GM21515 (cell line): ENCODE data around the gene LTBR.

Experiments used
- ATAC-seq: cut with Tn5 transposase; IDR thresholded peaks from one replicate; pipeline ENCODE4 v1.9.1; 2021; ENCODE audit not compliant: unreplicated experiment

Gene LTBR

GRCh38 chr12:6382371-6382770 lies 1.6 kb upstream of the LTBR start:
- no peak for ATAC-seq

DNA sequence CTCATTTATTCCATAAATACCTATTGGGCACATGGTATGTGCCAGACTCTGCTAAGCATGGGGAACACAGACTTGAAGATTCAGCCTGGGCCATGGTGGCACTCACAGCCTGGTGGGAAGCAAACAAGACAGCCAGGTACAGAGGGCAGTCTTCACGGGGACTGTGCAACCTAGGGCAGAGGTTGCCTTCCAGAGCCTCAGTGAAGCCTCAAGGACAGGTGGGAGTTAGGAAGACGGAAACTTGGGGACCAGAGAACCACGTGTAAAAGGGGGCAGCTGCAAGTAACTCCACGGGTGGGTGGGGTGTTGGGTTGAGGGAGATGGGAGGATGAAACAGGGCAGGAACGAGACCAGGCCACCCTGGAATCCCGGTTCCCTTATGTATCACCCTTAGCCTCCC lies 980 bp upstream of the LTBR start:
- no peak for ATAC-seq

DNA sequence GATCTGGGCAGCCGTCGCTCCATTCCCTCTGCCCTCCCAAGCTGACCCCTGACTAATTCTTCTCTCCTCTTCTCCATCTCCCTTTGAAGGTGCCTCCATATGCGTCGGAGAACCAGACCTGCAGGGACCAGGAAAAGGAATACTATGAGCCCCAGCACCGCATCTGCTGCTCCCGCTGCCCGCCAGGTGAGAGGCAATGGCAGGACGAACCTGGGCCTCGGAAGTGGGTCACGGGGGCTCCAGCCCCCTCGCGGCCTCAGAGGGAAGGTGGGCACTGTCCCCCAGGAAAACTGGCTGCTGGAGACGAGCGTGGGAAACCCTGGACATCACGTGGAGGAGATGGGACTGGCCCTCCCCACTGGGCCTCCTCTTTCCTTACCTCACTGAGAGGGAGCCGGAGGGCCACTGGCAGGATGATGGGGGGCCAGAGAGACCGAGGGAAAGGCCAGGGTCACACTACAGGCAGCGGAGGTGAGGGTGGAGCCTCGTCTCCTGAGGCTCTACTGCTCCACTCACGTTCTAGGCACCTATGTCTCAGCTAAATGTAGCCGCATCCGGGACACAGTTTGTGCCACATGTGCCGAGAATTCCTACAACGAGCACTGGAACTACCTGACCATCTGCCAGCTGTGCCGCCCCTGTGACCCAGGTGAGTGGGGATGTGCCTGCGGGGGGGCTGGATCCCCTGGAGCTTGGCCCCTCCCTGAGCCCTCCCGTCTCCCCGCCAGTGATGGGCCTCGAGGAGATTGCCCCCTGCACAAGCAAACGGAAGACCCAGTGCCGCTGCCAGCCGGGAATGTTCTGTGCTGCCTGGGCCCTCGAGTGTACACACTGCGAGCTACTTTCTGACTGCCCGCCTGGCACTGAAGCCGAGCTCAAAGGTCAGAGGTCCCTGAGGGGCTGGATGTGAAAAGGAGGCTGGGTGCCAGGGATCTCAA lies 806 bp downstream of the LTBR start:
- no peak for ATAC-seq

- ATAC-seq = no peak
Observed at GRCh38 chr12:6386038-6386437, 2.1 kb downstream of the LTBR start.

DNA sequence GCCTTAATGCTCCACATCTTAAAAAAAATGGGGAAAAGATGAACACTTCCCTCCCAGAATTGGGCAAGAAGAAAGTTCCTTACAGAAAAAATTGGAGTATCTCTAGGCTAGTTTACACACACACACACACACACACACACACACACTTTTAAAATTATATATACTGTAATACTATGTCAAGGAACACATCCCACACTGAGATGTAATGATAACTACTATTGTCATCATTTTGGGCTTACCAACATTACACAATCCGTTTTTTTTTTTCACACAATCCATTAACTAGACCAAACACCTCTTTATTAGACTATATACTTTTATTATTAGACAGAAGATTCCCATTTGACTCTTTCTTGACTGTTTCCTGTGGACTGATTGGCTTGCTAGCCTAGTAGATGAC lies 2.5 kb downstream of the LTBR start:
- ATAC-seq = no peak

DNA sequence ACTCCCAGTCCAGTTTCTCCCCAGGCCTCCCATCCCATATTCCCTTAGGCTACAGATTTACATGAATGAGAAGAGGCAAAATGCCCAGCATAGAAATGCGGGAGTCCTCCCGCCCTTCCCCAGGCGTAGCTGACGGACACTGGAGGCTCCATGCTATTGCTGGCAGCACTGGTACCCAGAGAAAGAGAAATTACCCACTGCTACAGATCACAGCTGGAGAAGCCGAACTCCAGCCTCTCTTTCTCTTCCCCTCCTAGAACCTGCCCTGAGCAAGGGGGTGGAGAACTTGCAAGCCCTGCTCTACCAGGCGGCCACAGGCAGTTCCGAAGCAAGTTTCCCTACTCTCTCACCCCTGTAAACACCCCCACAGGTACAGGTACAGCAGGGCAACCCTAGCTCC lies 3.6 kb downstream of the LTBR start:
- ATAC-seq = no peak

- no peak for ATAC-seq
Observed at GRCh38 chr12:6390084-6390799, 6.3 kb downstream of the LTBR start.

GRCh38 chr12:6391013-6391412 lies 7.1 kb downstream of the LTBR start:
- ATAC-seq = no peak

DNA sequence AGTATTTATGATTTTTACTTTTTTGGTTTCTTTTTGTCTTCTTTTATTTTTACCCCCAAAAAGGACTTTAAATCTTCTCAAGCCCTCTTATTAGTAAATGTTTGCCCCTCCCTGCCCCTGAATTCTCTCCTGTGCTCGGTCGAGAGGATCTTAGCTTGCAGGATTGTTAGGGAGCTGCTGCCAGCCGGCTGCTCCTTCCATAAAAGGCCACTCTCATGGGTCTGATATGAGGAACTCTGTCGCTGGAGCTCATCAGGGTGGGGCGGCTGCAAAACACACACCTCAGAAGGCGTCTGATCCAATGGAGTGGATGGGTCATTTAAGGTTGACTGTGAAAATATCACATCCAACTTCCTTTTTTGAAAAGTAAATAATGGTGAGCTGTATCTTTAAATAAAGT lies 8.5 kb downstream of the LTBR start:
- ATAC-seq = no peak

GRCh38 chr12:6393109-6393508 lies 9.1 kb downstream of the LTBR start:
- no peak for ATAC-seq

DNA sequence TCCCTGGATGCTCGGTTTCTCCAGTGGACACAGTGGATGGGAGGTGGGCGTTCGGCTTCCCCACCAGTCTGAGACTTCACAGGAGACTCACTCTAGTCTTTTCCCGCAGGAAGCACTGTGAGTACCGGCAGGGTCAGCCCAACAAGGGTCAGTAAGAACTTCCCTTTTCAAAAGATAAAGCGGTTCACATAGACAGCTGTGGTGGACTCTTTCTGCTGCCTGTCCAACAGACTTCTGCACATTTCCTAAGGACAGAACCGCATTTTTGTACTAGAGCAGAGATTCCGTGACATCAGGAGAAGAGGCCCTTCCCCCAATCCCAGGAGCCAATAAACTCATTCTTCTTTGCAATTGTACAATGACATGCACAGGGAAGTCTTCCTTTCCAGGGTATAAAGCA lies 10.4 kb downstream of the LTBR start:
- ATAC-seq = no peak

DNA sequence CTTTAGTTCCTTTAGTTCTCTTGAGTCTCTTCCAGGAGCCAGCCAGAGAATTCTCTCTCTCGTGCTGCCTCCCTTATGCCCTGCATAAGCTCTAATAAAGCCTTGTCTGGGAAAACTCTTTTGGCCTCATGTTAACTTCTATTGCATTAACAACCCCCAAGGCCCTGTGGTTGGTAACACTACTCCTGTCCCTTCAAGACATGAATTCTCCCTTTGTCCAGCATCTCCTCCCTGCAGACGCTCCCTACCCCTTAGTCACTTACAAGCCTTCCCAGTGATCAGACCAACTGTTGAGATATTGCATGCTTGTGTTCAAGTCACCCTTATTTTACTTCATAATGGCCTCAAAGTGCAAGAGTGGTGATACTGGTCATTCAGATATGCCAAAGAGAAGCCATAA lies 12.1 kb downstream of the LTBR start:
- no peak for ATAC-seq

GRCh38 chr12:6399884-6400644 lies 16.1 kb downstream of the LTBR start:
- no peak for ATAC-seq

GRCh38 chr12:6404390-6404789 lies 20.4 kb downstream of the LTBR start:
- ATAC-seq = no peak

DNA sequence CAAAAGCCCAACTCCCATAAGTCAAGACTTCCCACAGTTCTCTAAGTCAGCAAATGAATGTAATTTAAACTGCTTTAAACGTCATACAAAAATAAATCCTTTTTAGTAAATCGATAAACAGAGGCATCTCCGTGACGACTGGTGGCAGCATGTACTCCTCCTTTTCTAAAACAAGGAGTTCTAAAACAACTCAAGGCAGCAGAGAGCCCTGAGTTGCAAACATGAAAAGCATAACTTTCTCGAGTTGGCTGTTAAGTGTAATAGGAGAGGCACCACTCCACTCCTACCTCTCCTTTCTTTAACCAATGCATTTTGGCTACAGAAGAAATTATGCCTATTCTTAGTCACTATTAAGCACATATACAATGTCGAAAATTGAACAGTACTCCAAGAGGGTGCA lies 22.0 kb downstream of the LTBR start:
- ATAC-seq = no peak

DNA sequence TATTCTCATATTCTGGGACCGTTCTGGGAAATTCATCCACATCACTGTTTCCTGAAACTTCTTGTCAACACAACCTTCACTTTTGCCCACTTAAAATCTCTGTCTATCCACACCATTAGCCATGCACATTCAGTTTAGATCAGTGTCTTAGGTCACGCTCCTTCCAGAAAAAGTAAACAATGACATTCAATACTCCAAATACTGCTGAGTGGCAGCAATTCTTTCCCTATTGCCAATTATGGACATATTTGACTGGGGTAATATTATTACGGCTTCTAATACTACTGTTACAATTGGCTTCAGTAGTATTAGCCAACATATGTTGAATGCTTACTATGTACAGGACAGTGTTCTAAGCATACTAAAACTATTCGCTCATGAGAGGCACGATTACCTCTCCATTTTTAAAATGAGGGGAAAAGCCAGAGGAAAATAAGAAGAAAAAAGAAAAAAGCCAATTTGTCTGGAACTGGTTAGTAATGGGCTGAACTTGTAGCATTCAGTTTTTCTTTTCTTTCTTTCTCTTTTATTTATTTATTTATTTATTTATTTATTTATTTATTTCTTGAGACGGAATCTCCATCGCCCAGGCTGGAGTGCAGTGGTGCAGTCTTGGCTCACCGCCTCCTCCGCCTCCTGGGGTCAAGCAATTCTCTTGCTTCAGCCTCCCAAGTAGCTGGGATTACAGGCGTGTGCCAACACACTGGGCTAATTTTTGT lies 23.4 kb downstream of the LTBR start:
- ATAC-seq = no peak

- ATAC-seq = no peak
Observed at GRCh38 chr12:6416596-6416995, 32.6 kb downstream of the LTBR start.

DNA sequence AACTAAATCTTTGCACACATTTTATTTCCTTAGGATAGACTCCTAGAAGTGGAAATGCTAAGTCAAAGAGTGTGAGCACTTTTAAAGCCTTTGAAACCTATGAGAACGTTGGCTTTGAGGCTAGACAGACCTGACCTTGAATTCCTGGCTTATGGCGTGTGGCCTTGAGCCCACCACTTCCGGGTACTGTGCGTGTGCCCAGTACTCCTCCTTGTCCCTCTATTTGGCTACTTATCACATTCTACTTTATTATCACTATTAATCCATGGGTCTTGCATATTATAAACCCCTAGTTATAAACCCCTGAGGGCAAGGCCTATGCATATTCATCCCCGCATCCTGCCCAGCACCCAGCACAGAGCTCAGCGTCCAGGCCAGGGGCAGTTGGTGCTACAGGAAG lies 34.8 kb downstream of the LTBR start:
- ATAC-seq = no peak

DNA sequence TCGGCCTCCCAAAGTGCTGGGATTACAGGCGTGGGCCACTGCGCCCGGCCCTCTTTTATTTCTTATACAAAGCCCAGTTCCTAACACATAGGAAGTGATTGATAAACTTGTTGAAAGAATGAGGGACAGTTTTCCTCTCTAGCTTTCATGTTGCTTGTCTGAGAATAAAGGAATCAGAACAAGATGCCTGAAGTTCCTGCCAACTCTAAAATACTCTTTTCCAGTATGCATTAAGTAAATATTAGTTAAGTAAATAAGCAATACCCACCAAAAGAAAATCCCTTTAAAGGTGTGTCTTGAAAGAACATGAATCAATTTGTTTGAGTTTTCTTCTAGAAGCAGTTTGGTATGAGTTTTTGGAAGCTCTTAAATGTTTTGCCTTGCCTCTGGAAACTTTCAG lies 36.4 kb downstream of the LTBR start:
- ATAC-seq = no peak

DNA sequence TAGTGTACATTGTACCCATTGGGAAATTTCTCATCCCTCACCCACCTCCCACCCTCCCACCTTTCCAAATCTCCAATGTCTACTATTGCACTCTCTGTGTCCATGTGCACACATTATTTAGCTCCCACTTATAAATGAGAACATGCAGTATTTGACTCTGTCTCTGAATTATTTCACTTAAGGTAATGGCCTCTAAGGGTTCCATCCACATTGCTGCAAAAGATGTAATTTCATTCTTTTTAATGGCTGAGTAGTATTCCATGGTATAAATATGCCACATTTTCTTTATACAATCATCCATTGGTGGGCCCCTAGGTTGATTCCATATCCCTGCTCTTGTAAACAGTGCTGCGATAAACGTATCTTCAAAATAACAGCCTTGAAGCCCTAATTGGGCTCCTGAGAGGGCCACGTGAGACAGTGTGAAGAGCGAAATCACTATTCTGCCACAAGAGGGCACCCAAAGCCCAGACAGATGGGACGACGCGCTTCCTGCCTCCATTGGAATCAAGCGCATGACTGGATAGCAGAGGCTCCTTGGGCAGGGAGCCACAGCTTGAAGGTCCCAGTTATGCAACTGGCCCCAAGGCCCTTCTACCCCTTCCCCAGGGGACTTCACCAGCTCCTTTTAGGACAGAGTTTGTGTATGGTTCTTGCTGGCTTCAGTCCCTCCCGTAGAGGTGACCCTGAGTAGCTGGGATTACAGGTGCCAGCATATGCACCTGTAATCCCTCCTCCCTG lies 39.5 kb downstream of the LTBR start:
- ATAC-seq = peak; percentile 48
